HG03460 (cell line): Measurements from ENCODE around the gene FAM171A1.
"Not testable (repeated sequence)": the region's sequence is repeated elsewhere in the genome, so short reads cannot be mapped to it uniquely, and the experiment has no call there.

Experiments
- ATAC-seq: cut with Tn5 transposase; IDR thresholded peaks from one replicate; pipeline ENCODE4 v1.9.1; 2021; ENCODE audit not compliant: unreplicated experiment

The FAM171A1 gene

DNA sequence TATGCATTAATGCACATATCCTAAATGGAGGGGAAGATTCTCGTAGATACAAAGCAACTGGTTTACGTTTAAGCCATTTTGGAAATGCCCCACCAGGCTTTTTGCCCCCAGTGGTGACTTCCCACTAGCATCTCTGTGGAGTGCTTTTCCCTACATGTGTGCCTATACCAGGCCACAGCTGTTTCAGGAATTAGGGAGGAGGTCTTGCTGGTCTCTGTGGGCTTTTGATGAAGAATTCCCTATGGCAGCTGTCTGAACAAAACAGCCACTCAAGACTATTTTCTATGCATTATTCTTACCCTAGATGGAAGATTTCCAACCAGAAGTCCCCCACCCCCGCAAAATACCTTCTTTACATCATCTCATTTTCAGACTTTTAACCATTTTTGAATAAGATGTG lies 150.6 kb downstream of the FAM171A1 start:
- no peak for ATAC-seq

DNA sequence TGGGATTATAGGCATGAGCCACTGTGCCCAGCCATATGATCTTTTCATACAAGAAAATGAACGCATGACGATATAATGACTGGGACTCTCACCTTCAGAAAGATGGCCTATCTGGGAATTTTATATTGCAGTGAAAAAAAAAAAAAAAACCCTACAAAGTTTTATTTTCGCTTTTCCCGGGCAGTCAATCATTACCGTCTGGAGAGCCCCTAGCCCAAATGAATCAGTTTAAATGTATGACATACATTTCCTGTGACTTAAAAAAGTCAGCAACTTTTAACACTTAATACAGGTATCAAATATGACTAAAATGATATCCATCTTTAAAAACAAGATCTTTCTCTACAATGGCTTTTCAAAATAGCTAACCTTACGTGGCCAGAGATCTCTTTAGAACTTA lies 154.4 kb downstream of the FAM171A1 start:
- ATAC-seq, result no peak

DNA sequence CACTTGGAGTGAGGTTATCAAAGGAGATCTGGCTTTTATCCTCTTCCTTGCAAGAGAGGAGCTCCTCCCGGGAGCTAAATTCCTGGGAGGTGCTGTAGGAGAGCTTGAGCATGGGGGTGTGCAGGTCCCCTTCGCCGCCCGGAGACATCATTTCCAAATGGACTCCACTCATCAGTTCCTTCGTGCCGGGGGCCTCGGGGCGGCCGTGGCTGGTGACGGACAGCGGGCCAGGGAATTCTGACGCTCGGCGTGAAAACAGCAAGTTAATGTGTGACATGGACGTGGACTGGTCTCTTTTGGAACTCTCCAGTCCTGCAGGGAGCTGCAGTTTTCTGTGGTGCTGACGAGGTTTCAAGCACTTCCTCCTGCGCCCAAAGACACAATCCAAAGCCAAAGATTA lies 156.9 kb downstream of the FAM171A1 start:
- no peak for ATAC-seq

DNA sequence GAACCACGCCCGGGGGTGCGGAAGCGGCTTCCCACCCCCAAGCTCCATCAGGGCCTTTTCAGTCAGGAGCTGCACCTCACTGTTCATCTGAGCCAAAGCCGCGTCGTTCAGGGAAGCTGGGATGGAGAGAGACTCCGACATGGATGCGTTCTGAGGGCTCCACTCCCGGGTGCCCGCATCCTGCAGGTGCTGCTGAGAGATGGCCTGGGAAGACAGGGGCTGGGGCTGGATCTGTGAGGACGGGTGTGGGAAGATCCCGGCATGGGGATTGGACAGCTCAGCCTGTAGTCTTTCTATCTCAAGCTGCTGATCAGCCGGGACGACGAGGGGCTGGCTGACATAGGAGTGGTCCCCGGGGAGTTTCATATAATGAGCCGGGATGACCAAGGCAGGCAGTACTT lies 157.6 kb downstream of the FAM171A1 start:
- no peak for ATAC-seq

DNA sequence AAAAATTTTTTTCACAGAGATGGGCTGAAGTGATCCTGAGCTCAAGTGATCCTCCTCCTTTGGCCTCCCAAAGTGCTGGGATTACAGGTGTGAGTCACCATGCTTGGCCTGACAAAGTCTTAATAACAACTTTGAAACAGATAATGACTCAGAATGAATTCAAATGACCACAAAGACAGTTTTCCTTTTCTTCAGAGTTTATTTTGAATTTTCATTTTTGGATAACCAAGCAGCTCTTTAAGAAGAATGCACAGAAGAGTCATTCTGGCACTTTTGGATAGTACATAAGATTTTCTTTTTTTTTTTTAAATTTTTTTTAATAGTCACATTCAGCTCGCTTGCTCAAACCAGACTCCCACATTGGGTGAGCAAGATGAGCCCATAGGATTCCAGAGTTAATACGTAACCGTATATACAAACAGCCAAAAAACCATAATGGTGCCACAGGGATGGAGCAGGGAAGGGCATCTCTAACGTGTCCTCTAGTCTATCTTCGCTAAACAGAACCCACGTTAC lies 159.6 kb downstream of the FAM171A1 start:
- no peak for ATAC-seq

DNA sequence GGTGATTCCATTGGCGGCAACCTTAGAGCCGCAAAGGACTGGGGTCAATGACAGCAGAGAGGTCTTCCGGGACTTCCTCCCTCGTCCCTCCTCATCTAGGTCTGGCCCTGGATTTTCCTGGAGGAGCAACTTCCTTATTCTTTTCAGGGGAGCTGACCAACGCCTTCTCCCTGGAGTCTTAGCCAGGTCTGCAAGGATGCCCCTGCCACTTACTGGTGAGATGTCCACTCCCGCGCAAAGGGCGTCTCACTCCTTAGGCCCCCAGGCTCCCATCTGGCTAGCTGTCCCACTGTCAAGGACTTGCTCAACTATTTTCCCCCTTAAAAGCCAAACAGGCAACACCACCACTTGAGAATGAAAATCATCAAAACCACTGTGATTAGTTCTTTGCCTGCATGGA lies 160.6 kb downstream of the FAM171A1 start:
- ATAC-seq, result no peak

DNA sequence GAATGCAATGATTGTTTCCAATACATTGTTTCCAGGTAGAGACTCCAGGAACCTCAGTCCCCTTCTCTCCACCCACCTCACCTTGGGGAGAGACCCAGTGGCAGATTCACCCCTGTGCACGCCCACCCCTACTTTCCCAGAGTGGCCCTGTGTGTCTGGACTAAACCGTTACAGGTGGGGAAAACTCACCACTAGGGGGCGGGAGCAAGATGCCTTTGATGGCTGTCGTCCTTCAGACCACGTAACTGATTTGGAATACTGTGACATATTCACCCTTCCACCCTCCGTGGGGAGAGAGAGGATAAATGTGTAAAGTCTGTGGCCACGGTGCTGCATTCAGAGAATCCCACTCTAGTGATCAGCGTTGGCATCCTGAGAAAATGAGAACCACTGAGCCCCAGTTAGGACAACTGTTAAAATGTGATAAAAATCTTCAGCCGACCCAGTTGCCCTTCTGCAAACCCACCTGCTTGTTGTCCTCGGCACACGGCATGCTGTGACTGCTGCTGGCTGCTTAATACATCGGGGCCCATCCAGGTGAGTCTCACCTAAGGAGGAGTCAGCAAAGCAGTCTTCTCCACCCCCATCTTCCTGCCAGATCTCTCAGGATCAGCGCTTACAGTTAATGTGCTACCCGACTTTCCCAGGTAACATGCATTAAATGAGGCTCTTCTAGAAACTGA lies 161.1 kb downstream of the FAM171A1 start:
- no peak for ATAC-seq

DNA sequence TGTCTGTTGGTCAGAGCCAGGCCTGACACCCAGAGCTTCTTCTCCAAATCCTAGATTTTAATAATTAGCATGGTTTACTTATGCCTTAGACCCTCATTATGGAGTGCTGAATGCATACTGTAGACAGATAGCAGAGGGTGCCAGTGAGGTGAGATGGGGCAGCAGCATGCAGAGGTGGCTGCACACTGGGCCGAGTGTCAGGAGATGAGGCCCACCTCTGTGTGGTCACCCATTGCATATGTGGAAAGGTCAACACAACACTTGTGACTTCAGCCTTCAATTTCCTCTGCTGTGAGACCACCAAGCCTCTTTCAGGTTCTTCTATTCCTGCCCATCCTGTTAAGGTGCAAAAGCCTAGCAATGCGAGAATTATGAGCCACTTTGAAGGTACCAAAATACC lies 162.9 kb downstream of the FAM171A1 start:
- ATAC-seq, result no peak

DNA sequence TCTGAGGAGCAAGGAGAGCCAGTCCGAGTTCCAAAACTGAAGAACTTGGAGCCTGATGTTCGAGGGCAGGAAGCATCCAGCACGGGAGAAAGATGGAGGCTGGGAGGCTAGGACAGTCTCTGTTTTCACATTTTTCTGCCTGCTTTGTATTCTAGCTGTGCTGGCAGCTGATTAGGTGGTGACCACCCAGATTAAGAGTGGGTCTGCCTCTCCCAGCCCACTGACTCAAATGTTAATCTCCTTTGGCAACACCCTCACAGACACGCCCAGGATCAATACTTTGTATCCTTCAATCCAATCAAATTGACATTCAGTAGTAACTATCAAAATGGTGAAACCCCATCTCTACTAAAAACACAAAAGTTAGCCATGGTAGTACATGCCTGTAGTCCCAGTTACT lies 163.7 kb downstream of the FAM171A1 start:
- not testable (repeated sequence) for ATAC-seq

DNA sequence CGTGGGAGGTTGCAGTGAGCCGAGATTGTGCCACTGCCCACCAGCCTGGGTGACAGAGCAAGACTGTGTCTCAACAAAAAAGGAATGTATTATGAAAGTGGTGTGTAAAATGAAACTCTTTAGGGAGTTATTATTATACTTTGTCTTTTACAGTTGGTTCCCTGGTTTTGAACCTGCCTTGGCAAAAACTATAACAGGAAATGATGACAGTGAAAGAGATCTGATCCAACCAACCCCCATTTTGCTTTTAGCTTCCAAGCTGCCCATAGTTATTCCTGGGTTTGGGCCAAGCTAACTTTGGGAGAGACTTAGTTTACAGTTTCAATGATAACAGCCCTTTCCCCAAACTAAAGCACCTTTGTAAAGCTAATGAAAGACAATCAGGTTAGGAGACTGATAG lies 168.4 kb downstream of the FAM171A1 start:
- no peak for ATAC-seq

DNA sequence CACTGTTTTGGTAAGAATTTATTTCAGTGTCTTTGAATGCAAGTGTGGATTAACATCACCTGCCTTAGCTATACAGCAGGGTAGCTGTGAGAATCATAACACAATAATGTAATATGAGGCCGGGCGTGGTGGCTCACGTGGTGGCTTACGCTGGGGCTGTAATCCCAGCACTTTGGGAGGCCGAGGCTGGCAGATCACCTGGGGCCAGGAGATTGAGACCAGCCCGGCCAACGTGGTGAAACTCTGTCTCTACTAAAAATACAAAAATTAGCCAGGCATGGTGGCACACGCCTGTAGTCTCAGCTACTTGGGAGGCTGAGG lies 168.8 kb downstream of the FAM171A1 start:
- ATAC-seq, result not testable (repeated sequence)

DNA sequence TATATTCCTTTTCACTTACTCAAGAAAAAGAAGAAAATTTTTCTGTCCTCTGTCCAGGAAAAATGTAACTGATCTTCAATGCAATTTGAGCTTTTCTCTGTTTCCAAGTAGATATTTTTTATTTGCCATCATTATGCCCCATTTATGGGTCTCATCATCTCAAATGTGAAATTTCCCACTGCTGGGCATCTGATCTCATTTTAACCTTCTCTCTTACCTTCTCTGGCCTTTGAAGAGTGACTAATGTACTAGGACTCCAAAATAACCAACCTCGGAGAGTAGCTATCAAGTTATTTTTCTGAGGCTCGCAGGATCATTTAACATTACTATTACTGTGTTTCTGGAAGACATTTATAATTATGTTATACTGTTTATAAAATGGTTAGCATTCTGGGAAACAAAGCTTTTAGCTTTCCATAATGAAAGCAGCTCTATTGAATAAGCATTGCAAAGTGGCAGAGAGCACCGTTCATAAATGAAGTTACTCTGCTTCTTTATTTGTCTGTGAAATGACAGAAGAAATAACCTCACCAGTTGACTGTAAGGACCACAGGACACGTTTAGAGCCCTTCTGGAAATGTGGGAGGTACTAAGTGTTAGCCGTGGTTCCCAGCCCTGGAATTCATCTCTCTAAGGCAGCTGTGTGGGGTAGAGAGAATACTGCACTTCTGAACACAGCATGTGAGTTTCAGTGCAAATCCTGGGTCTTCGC lies 169.3 kb downstream of the FAM171A1 start:
- ATAC-seq, result no peak

DNA sequence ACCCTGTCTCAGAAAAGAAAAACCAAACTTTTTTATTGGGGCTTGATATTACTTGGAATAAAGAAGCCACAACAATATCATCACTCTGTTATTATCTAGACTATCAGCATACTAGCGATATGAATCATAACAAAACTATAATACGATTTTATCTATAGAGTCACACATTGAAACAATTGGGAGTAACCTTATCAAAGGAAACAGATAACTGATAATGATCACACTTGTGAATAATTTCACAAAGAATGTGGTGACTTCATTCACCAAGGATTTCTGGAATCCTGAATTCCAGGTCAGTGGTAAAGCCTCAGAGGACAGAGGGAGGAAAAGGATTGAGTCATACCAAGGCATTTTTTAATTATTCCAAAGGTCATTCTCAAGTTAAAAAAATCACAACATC lies 170.5 kb downstream of the FAM171A1 start:
- ATAC-seq, result no peak

DNA sequence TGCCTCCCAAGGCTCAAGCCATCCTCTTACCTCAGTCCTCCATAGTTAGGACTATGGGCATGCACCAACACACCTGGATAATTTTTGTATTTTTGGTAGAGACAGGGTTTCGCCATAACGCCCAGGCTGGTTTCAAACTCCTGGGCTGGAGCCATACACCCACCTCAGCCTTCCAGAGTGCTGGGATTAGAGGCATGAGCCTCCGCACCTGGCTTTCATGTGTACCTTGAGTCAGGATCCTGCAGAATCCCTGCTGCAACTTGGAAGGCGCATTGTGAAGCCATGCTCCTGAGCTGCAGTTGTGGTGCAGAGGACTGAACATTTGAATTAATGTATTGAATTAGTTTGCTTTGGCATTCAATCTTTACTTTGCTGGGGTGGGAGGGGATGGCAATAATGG lies 173.2 kb downstream of the FAM171A1 start:
- no peak for ATAC-seq

DNA sequence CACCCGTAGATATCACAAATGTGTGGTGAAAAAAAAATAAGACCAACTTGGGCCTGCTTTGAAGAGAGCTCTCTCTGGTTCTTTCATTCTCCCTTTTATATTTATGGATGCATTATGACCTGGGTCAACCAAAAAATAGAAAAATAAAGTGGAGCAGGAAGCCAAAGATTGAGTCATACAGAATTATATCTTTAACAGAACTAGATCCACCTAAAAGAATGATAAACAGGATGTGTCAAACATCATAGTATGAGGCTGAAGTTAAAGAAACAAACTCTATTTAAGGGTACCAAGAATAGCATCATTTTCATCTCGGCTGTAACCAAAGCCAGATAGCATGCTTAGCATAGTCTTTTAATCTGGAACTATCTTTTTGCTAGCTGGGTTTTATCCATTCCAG lies 173.8 kb downstream of the FAM171A1 start:
- no peak for ATAC-seq

DNA sequence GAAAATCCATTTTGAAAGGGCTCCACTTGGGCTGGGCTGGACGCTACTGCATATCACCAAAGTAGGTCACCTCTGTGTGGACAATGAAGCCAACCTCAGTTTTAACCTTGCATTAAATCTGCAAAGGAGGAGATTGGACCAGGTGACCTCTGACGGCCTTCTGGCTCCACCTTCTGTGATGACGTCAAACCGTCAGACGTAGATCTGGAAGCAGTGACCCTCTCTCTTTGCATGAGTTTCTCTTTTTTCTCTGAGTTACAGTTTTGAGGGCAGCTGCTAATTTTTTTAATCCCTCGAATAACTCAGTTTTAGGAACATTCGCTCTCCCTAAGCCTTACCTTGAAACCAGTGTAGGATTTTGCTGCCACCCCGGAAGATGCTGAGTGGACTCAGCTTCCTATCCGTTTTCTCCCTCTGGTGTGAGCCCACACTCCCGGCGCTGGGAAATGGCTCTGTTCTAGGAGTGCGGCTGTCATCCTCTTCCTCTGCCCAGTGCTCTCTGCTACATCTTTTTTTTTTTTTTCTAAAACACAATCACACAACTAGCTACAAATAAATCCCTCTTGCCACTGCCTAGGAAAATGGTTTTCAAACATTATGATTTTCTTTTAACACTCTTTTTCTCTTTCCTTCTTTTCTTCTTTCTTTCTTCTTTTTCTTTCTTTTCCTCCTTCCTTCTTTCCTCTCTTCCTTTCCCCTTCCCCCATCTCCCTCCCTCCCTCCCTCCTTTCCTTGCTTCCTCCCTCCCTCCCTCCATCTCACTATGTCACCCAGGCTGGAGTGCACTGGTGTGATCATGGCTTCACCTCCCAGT lies 174.9 kb downstream of the FAM171A1 start:
- no peak for ATAC-seq

DNA sequence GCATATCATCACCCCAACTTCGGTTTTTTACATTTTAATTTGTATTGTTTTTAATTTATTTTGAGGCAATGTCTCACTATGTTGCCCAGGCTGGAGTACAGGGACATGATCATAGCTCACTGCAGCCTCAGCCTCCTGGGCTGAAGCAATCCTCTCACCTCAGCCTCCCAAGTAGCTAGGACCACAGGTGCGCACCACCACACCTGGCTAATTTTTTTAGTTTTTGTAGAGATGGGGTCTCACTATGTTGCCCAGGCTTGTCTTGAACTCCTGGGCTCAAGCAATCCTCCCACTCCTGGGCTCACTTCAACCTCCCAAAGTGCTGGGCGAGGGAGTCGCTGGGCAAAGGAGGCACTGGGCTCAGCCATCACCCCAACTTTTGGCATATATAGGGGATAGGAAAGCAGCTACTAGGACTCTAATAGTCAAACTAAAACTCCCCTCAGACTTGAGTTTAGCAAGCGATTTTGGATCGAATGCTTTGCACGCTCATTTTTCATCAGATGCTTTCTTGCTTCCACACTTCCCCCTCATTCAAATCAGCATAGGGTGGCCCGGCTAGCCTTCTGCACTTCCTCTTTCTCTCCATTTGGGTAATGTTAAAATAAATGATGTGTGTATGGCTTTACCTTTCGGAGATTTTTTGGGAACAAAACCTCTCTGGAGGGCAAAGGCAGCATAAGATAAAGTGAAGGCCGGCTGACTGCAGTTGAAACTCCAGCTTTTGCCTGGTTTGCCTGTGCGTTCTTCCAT lies 181.8 kb downstream of the FAM171A1 start:
- no peak for ATAC-seq

DNA sequence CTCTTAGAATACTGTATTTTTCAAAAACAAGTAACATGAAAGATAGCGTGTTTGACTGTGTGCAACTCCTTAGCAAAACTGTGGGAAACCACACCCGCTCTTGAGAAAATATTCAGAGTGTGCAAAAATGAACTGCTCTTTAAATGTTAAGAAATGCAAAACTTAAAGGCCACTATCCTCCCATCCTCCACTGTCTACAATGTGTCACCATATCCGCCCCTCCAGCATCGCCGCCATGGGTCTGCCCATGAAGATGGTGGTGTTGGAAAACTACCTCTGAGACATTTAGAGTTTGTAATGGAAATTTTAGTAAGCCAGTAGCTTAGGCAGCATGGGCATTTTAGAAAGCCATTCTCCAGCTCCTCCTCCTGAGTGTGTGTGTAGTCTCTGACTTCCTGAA lies 182.5 kb downstream of the FAM171A1 start:
- no peak for ATAC-seq

DNA sequence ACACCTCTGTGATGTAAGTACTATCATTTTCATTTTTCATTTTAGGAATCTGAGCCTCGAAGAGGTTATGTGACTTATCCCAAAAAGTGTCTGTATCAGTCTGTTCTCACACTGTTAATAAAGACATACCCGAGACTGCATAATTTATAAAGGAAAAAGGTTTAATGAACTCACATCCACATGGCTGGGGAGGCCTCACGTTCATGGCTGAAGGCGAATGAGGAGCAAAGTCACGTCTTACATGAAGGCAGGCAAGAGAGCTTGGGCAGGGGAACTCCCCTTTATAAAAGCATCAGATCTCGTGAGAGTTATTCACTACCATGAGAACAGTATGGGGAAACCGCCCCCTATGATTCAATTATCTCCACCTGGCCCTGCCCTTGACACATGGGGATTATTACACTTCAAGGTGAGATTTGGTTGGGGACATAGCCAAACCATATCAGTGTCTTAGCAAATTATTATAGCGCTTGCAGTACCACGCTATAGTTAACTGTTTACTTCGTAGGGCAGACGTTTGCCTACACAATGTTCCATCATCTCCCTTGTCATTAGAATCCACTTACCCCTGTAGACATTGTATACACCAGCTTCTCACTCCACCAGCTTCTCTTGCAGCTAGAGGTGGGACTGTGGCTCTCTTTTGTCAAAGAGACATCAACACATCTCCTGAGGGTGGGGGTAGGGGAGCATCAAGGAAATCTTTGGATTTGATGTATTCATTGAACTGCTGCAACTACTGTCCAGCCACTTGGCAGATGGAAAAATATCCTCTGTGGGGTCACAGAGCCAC lies 187.2 kb downstream of the FAM171A1 start:
- ATAC-seq, result no peak

DNA sequence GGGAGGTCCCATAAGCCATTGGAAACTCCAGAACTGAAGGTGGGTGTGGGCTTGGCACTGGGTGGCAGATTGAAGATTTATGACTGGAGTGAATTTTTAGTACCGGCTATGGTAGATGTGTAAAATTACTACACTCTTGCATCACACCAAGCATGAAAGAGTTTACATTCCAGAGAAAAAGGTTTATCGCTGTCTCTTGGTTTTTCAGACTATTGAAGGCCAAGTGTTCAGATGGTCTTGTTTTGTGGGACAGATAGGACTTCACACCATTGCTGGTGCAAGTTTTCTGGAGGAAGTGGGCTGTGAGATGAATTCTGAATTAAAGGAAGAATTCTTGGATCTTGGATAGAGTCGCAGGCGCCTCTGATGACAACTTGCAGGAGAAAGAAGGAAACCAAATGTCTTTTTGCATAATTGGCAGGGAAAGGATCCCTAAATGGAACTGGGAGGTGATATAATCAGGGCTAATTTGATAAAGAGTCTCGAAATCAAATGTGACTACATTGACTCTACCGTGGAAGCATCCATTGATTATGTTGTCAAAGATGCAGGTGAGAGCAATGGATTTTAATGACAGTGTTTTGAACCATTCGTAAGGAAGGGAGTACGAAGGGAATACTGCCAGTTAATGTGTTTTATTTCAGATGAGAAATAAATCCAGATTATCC lies 188.4 kb downstream of the FAM171A1 start:
- ATAC-seq, result no peak
